Neural cell (in vitro differentiated cells): ENCODE results near the gene PTCH2. TPM values are rescaled to one million over a fixed set of nuclear protein-coding genes. Genes with fewer than 3 reads are reported as not detected.

Source experiments
- H2AFZ ChIP-seq: fragments of 200-600, 300-800 bp; sonication (generic), shearing (Covaris generic); 2 replicates; pipeline ENCODE4 v1.6.0; 2014; ENCODE audit warnings: low read depth, mild to moderate bottlenecking, antibody characterized with exemption, low read length, moderate library complexity
- H3F3A ChIP-seq: fragments of 200-600 bp; shearing (Covaris generic); 2 replicates; pipeline ENCODE4 v1.6.1; 2016; ENCODE audit warnings: mild to moderate bottlenecking, moderate library complexity, mixed read lengths, antibody characterized with exemption, low read length; ENCODE audit not compliant: insufficient read depth, poor library complexity, severe bottlenecking
- H3K27ac ChIP-seq: fragments of 200-600, 300-800 bp; sonication (generic), shearing (Covaris generic); 2 replicates; pipeline ENCODE4 v1.5.1; 2014; ENCODE audit warnings: mild to moderate bottlenecking, low read length, moderate library complexity
- H3K27me3 ChIP-seq: fragments of 300-800, 200-600 bp; sonication (generic), shearing (Covaris generic); 2 replicates; pipeline ENCODE4 v1.6.0; 2014; ENCODE audit warnings: mild to moderate bottlenecking, low read depth, low read length, moderate library complexity; ENCODE audit not compliant: insufficient read depth
- H3K36me3 ChIP-seq: fragments of 300-800, 200-600 bp; sonication (generic), shearing (Covaris generic); 2 replicates; pipeline ENCODE4 v1.5.1; 2014; ENCODE audit warnings: mild to moderate bottlenecking, antibody characterized with exemption, low read length, moderate library complexity; ENCODE audit not compliant: insufficient read depth
- H3K4me2 ChIP-seq: fragments of 300-800, 200-600 bp; sonication (generic), shearing (Covaris generic); 2 replicates; pipeline ENCODE4 v1.6.0; 2014; ENCODE audit warnings: mild to moderate bottlenecking, low read length
- H3K4me3 ChIP-seq: fragments of 300-800, 200-600 bp; sonication (generic), shearing (Covaris generic); 2 replicates; pipeline ENCODE4 v1.5.1; 2014; ENCODE audit warnings: mild to moderate bottlenecking, low read length, moderate library complexity
- H3K79me2 ChIP-seq: fragments of 200-600 bp; shearing (Covaris generic); replicated peaks from 2 replicates; pipeline ENCODE4 v1.6.0; 2014; ENCODE audit warnings: mild to moderate bottlenecking, low read length, moderate library complexity; ENCODE audit not compliant: insufficient read depth
- H3K9ac ChIP-seq: fragments of 300-800, 200-600 bp; sonication (generic), shearing (Covaris generic); 2 replicates; pipeline ENCODE4 v1.6.1; 2016; ENCODE audit warnings: mild to moderate bottlenecking, low read length, mixed read lengths
- H3K9me2 ChIP-seq: fragments of 200-600 bp; shearing (Covaris generic); 2 replicates; pipeline ENCODE4 v1.6.1; 2016; ENCODE audit warnings: mild to moderate bottlenecking, low read length, mixed read lengths; ENCODE audit not compliant: insufficient read depth
- H3K9me3 ChIP-seq: fragments of 200-600, 300-800 bp; sonication (generic), shearing (Covaris generic); 2 replicates; pipeline ENCODE4 v1.6.1; 2016; ENCODE audit warnings: mild to moderate bottlenecking, mixed run types, low read length, moderate library complexity, mixed read lengths
- H4K20me1 ChIP-seq: fragments of 200-600 bp; shearing (Covaris generic); 2 replicates; pipeline ENCODE4 v1.6.1; 2016; ENCODE audit warnings: mild to moderate bottlenecking, mixed run types; ENCODE audit not compliant: insufficient read depth
- EP300 ChIP-seq: fragments of 450-650 bp; conservative IDR thresholded peaks from 2 replicates; pipeline ENCODE4 v1.6.1; 2014; ENCODE audit warnings: antibody characterized with exemption, mild to moderate bottlenecking, moderate library complexity; ENCODE audit not compliant: poor library complexity, severe bottlenecking
- EZH2 ChIP-seq: fragments of 200-600, 300-800 bp; shearing (Covaris generic), sonication (generic); IDR thresholded peaks from 2 replicates; pipeline ENCODE4 v1.6.1; 2014; ENCODE audit warnings: antibody characterized with exemption, low read length, borderline replicate concordance, mild to moderate bottlenecking; ENCODE audit not compliant: insufficient read depth, poor library complexity, severe bottlenecking
- MXI1 ChIP-seq: fragments of 450-650 bp; conservative IDR thresholded peaks from 2 replicates; pipeline ENCODE4 v1.6.1; 2014; ENCODE audit warnings: antibody characterized with exemption, mild to moderate bottlenecking; ENCODE audit not compliant: poor library complexity, severe bottlenecking
- POLR2AphosphoS5 ChIP-seq: IDR thresholded peaks from 2 replicates; pipeline ENCODE4 v1.6.1; 2012
- RAD21 ChIP-seq: fragments of 450-650 bp; conservative IDR thresholded peaks from 2 replicates; pipeline ENCODE4 v1.6.1; 2014; ENCODE audit warnings: antibody characterized with exemption, mild to moderate bottlenecking, moderate library complexity
- REST ChIP-seq: IDR thresholded peaks from 2 replicates; pipeline ENCODE4 v1.6.1; 2012; ENCODE audit warnings: borderline replicate concordance
- SMC3 ChIP-seq: fragments of 450-650 bp; conservative IDR thresholded peaks from 2 replicates; pipeline ENCODE4 v1.6.1; 2014; ENCODE audit warnings: antibody characterized with exemption, mild to moderate bottlenecking, moderate library complexity; ENCODE audit not compliant: poor library complexity
- TAF1 ChIP-seq: IDR thresholded peaks from 2 replicates; pipeline ENCODE4 v1.6.1; 2012; ENCODE audit warnings: low read depth
- polyA plus RNA-seq: library from polyadenylated mRNA; depleted of rRNA; stranded (reverse); fragments of >200 nt; gene quantifications from 2 replicates; pipeline ENCODE4 v1.2.3, GENCODE V29; 2014
- TF ChIP-seq, protein P1 (sequence below): fragments of 450-650 bp; IDR thresholded peaks from 2 replicates; pipeline ENCODE4 v1.5.1; 2014; ENCODE audit warnings: antibody characterized with exemption, mild to moderate bottlenecking, moderate library complexity; ENCODE audit not compliant: poor library complexity, severe bottlenecking

PTCH2 gene
- polyA plus RNA-seq, 1 donor from 2014 or later: 1.3 TPM

- Histone ChIP-seq H3K79me2 (no peaks in the 10 kb centered on the region), H3K27me3 (no peaks in the 10 kb centered on the region), H3K9me3 (no peaks in the 10 kb centered on the region), H3K36me3 (no peaks in the 10 kb centered on the region), H3K9me2 (no peaks in the 10 kb centered on the region), H3K27ac (no peak overlapping the region), H4K20me1 (no peaks in the 10 kb centered on the region), H3K4me3 (no peak overlapping the region), H3F3A (no peaks in the 10 kb centered on the region), H2AFZ (no peak overlapping the region), H3K9ac (no peak overlapping the region), H3K4me2 (no peak overlapping the region)
- no peak for TF ChIP-seq TAF1
- no peak for TF ChIP-seq POLR2AphosphoS5
- no peak for TF ChIP-seq REST
- no peak for TF ChIP-seq MXI1
- TF ChIP-seq, protein P1, sequence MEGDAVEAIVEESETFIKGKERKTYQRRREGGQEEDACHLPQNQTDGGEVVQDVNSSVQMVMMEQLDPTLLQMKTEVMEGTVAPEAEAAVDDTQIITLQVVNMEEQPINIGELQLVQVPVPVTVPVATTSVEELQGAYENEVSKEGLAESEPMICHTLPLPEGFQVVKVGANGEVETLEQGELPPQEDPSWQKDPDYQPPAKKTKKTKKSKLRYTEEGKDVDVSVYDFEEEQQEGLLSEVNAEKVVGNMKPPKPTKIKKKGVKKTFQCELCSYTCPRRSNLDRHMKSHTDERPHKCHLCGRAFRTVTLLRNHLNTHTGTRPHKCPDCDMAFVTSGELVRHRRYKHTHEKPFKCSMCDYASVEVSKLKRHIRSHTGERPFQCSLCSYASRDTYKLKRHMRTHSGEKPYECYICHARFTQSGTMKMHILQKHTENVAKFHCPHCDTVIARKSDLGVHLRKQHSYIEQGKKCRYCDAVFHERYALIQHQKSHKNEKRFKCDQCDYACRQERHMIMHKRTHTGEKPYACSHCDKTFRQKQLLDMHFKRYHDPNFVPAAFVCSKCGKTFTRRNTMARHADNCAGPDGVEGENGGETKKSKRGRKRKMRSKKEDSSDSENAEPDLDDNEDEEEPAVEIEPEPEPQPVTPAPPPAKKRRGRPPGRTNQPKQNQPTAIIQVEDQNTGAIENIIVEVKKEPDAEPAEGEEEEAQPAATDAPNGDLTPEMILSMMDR: no peak
- TF ChIP-seq EZH2: no peak
- no peak for TF ChIP-seq SMC3
- no peak for TF ChIP-seq EP300
These were observed 11.9 kb upstream of the PTCH2 start for GRCh38 chr1:44854970-44855369.

DNA sequence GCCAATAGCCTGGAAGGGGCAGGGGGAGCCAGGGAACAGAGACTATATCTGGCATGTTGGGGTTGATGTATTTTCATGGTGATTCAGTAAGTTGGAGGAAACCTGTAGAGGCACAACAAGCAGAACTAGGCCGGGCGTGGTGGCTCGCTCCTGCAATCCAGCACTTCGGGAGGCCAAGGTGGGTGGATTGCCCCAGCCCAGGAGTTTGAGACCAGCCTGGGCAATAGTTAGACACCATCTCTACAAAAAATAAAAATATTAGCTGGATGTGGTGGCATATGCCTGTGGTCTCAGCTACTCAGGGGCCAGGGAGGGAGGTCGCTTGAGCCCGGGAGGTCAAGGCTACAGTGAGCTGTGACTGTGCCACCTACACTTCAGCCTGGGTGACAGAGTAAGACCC lies 10.1 kb upstream of the PTCH2 start:
- no peaks in the 10 kb centered on the region for H3K9me2 ChIP-seq

More for the DNA sequence above, 10.1 kb upstream of the PTCH2 start:
- Histone ChIP-seq H3K9ac (no peak overlapping the region), H3K27ac (no peak overlapping the region), H4K20me1 (no peaks in the 10 kb centered on the region), H3K36me3 (no peaks in the 10 kb centered on the region), H3K4me3 (no peak overlapping the region), H3K79me2 (no peaks in the 10 kb centered on the region), H3F3A (no peaks in the 10 kb centered on the region), H3K27me3 (no peaks in the 10 kb centered on the region), H3K9me3 (no peaks in the 10 kb centered on the region), H2AFZ (no peak overlapping the region), H3K4me2 (no peak overlapping the region)
- TF ChIP-seq MXI1 (no peak), TAF1 (no peak), EZH2 (no peak), EP300 (no peak), REST (no peak), RAD21 (no peak), SMC3 (no peak), POLR2AphosphoS5 (no peak)
- TF ChIP-seq, protein P1: no peak
